Breast epithelium (tissue), 4 donors: ENCODE data around the gene FUT8. TPM values are rescaled to one million over a fixed set of nuclear protein-coding genes. Genes with fewer than 3 reads are reported as not detected.

Experiments used
- DNase-seq, 2 donors: peaks; one replicate each; pipeline ENCODE4 v3.0.0-alpha.2; 2019; ENCODE audit warnings: low spot score in 2 of 2
- H3K27ac ChIP-seq, 2 donors: fragments of 200-600 bp; sonication (generic) in 1 of 2; one replicate each; pipeline ENCODE4 v1.5.1; 2016 to 2019; ENCODE audit warnings: mild to moderate bottlenecking in 1 of 2
- H3K27me3 ChIP-seq, 2 donors: fragments of 200-600 bp; sonication (generic) in 1 of 2; one replicate each; pipeline versions ENCODE4 v1.5.1 to v1.6.0; 2017 to 2019; ENCODE audit warnings: control low read depth in 1 of 2, mild to moderate bottlenecking in 1 of 2
- H3K36me3 ChIP-seq: fragments of 200-600 bp; one replicate; pipeline ENCODE4 v1.5.1; 2019
- H3K4me1 ChIP-seq, 2 donors: fragments of 200-600 bp; sonication (generic); one replicate each; pipeline ENCODE4 v1.5.1; 2016 to 2019; ENCODE audit warnings: control low read depth in 1 of 2
- H3K4me3 ChIP-seq, 3 donors: fragments of 200-600 bp; sonication (generic); 1 replicate in 2 of 3; 2 replicates in 1 of 3; pipeline ENCODE4 v1.5.1; 2016 to 2019; ENCODE audit warnings: mild to moderate bottlenecking in 3 of 3, moderate library complexity in 2 of 3
- H3K9me3 ChIP-seq, 2 donors: fragments of 200-600 bp; sonication (generic) in 1 of 2; one replicate each; pipeline ENCODE4 v1.5.1; 2016 to 2019; ENCODE audit warnings: control low read depth in 1 of 2
- CTCF ChIP-seq, 3 donors: fragments of 450-650 bp; IDR thresholded peaks; one replicate each; pipeline ENCODE4 v1.5.1; 2016 to 2017; ENCODE audit warnings: antibody characterized with exemption in 3 of 3, mild to moderate bottlenecking in 3 of 3, moderate library complexity in 3 of 3
- POLR2A ChIP-seq: fragments of 450-650 bp; IDR thresholded peaks from one replicate; pipeline ENCODE4 v1.6.1; 2016; ENCODE audit warnings: antibody characterized with exemption, mild to moderate bottlenecking, moderate library complexity
- POLR2AphosphoS5 ChIP-seq, 3 donors: sonication (generic); formaldehyde crosslinking; IDR thresholded peaks; one replicate each; pipeline ENCODE4 v1.6.1; 2017; ENCODE audit warnings: antibody characterized with exemption in 3 of 3
- intact Hi-C: fragments of 100-400 bp; cut with DNase I; formaldehyde crosslinking; loops from one replicate; pipeline ENCODE4 v1.15.1; 2023; ENCODE audit warnings: low total_unique reads
- total RNA-seq, 3 donors: library from RNA; depleted of rRNA; stranded (reverse); fragments of >200 nt; gene quantifications; one replicate each; pipeline ENCODE4 v1.1.0, GENCODE V29; 2016

Gene FUT8
- total RNA-seq, 3 donors from 2014 or later, result 36.3 to 69.1 (median 47.2) TPM

GRCh38 chr14:65731933-65732506 is 319.5 kb downstream of the FUT8 start:
- intact Hi-C loops, result no loop called here
- no peak overlapping the region for H3K27ac ChIP-seq
- TF ChIP-seq POLR2A (no peak), CTCF (IDR thresholded peaks at IDR 0.05) (no peak), POLR2AphosphoS5 (IDR thresholded peaks at IDR 0.05) (no peak)
- no peaks in the 10 kb centered on the region for H3K4me1 ChIP-seq
- H3K27me3 ChIP-seq, result no peaks in the 10 kb centered on the region
- DNase-seq, result no peak
- H3K9me3 ChIP-seq, result no peaks in the 10 kb centered on the region
- no peak overlapping the region for H3K4me3 ChIP-seq
- no peaks in the 10 kb centered on the region for H3K36me3 ChIP-seq

GRCh38 chr14:65738339-65738738 is 325.8 kb downstream of the FUT8 start:
- DNase-seq, result no peak
- Histone ChIP-seq H3K4me1 (no peaks in the 10 kb centered on the region), H3K4me3 (no peak overlapping the region), H3K9me3 (no peaks in the 10 kb centered on the region), H3K36me3 (no peaks in the 10 kb centered on the region), H3K27ac (no peak overlapping the region), H3K27me3 (no peaks in the 10 kb centered on the region)
- intact Hi-C loops, result no loop called here
- TF ChIP-seq POLR2A (no peak), POLR2AphosphoS5 (IDR thresholded peaks at IDR 0.05) (no peak), CTCF (IDR thresholded peaks at IDR 0.05) (no peak)

- Histone ChIP-seq H3K4me3 (no peak overlapping the region), H3K27ac (no peak overlapping the region), H3K27me3 (no peaks in the 10 kb centered on the region), H3K9me3 (no peaks in the 10 kb centered on the region), H3K36me3 (no peaks in the 10 kb centered on the region), H3K4me1 (no peaks in the 10 kb centered on the region)
- no peak for TF ChIP-seq POLR2A
- TF ChIP-seq POLR2AphosphoS5 (IDR thresholded peaks at IDR 0.05), result no peak
- TF ChIP-seq CTCF (IDR thresholded peaks at IDR 0.05), result no peak
- intact Hi-C loops, result no loop called here
- no peak for DNase-seq
Observed at GRCh38 chr14:65745396-65746190, 333.1 kb downstream of the FUT8 start.

- no peaks in the 10 kb centered on the region for H3K9me3 ChIP-seq
- no peak for DNase-seq
- intact Hi-C loops, result no loop called here
Observed at GRCh38 chr14:65748796-65749195, 336.3 kb downstream of the FUT8 start.

More at GRCh38 chr14:65748796-65749195, 336.3 kb downstream of the FUT8 start:
- Histone ChIP-seq H3K4me3 (no peak overlapping the region), H3K27me3 (no peaks in the 10 kb centered on the region), H3K36me3 (no peaks in the 10 kb centered on the region), H3K4me1 (no peaks in the 10 kb centered on the region), H3K27ac (no peak overlapping the region)
- TF ChIP-seq POLR2AphosphoS5 (IDR thresholded peaks at IDR 0.05) (no peak), CTCF (IDR thresholded peaks at IDR 0.05) (no peak)
